Right atrium auricular region (tissue), 2 donors: ENCODE measurements around the gene EGLN3. TPM values are rescaled to one million over a fixed set of nuclear protein-coding genes. Genes with fewer than 3 reads are reported as not detected.
A peak's percentile ranks its signal among the peaks of the same experiment; 100 is the strongest.

Source experiments
- DNase-seq: peaks from one replicate; pipeline ENCODE4 v3.0.0-alpha.2; 2019; ENCODE audit warnings: low spot score
- H3K27ac ChIP-seq, 2 donors: fragments of 200-600 bp; sonication (generic); 1 replicate in 1 of 2; 2 replicates in 1 of 2; pipeline ENCODE4 v1.5.1; 2016 to 2019
- H3K27me3 ChIP-seq, 2 donors: fragments of 200-600 bp; sonication (generic); one replicate each; pipeline versions ENCODE4 v1.5.1 to v1.6.0; 2017 to 2019
- H3K36me3 ChIP-seq: fragments of 200-600 bp; sonication (generic); one replicate; pipeline ENCODE4 v1.5.1; 2016
- H3K4me1 ChIP-seq, 2 donors: fragments of 200-600 bp; sonication (generic); one replicate each; pipeline versions ENCODE4 v1.5.1 to v1.6.0; 2017 to 2019
- H3K4me3 ChIP-seq, 2 donors: fragments of 200-600 bp; sonication (generic); 1 replicate in 1 of 2; 2 replicates in 1 of 2; pipeline ENCODE4 v1.5.1; 2017 to 2019; ENCODE audit warnings: mild to moderate bottlenecking in 1 of 2, moderate library complexity in 1 of 2
- H3K9me3 ChIP-seq, 2 donors: fragments of 200-600 bp; sonication (generic); one replicate each; pipeline ENCODE4 v1.5.1; 2019
- CTCF ChIP-seq, 2 donors: fragments of 200-600 bp; sonication (generic); IDR thresholded peaks; one replicate each; pipeline ENCODE4 v1.5.1; 2019; ENCODE audit warnings: antibody characterized with exemption in 2 of 2
- total RNA-seq, 2 donors: library from RNA; depleted of rRNA; stranded (reverse); fragments of >200 nt; gene quantifications; one replicate each; pipeline ENCODE4 v1.1.0, GENCODE V29; 2016

EGLN3 gene
- total RNA-seq, 2 donors from 2014 or later, result 35.5 to 122 TPM

- TF ChIP-seq CTCF (IDR thresholded peaks at IDR 0.05), result no peak
- no peak overlapping the region for H3K4me3 ChIP-seq
- H3K36me3 ChIP-seq, result no peaks in the 10 kb centered on the region
- H3K9me3 ChIP-seq, result no peaks in the 10 kb centered on the region
- peaks cover 0 to 6% of the 10 kb centered on the region in 2 donors for H3K4me1 ChIP-seq
- no peak for DNase-seq
- H3K27ac ChIP-seq, result no peak overlapping the region
- H3K27me3 ChIP-seq, result no peaks in the 10 kb centered on the region
Measured at GRCh38 chr14:33954016-33954598, 3.2 kb upstream of the EGLN3 start.

GRCh38 chr14:33952541-33952940, 1.7 kb upstream of the EGLN3 start:
- Histone ChIP-seq H3K9me3 (no peaks in the 10 kb centered on the region), H3K27me3 (no peaks in the 10 kb centered on the region), H3K36me3 (no peaks in the 10 kb centered on the region), H3K4me1 (peaks cover 0 to 6% of the 10 kb centered on the region in 2 donors), H3K4me3 (no peak overlapping the region), H3K27ac (no peak overlapping the region)
- no peak for DNase-seq
- no peak for TF ChIP-seq CTCF (IDR thresholded peaks at IDR 0.05)

GRCh38 chr14:33951183-33951840, 438 bp upstream of the EGLN3 start:
- no peak for DNase-seq
- no peaks in the 10 kb centered on the region for H3K36me3 ChIP-seq
- H3K4me3 ChIP-seq, result peak overlapping the region; percentile 63 to 70
- H3K27ac ChIP-seq, result peak overlapping the region; percentile 77 to 86
- H3K4me1 ChIP-seq, result peaks cover 0 to 13% of the 10 kb centered on the region in 2 donors
- TF ChIP-seq CTCF (IDR thresholded peaks at IDR 0.05), result no peak
- H3K27me3 ChIP-seq, result no peaks in the 10 kb centered on the region
- no peaks in the 10 kb centered on the region for H3K9me3 ChIP-seq

GRCh38 chr14:33949411-33949893, 1.4 kb downstream of the EGLN3 start:
- H3K4me3 ChIP-seq, result peak overlapping the region; percentile 63 to 70
- peak overlapping the region; percentile 77 to 86 for H3K27ac ChIP-seq
- no peak for TF ChIP-seq CTCF (IDR thresholded peaks at IDR 0.05)
- no peaks in the 10 kb centered on the region for H3K27me3 ChIP-seq
- H3K4me1 ChIP-seq, result peaks cover 0 to 25% of the 10 kb centered on the region in 2 donors
- no peaks in the 10 kb centered on the region for H3K9me3 ChIP-seq
- no peaks in the 10 kb centered on the region for H3K36me3 ChIP-seq
- no peak for DNase-seq

GRCh38 chr14:33948869-33949408, 1.9 kb downstream of the EGLN3 start:
- Histone ChIP-seq H3K36me3 (no peaks in the 10 kb centered on the region), H3K4me3 (peak overlapping the region; percentile 63 to 70), H3K4me1 (peaks cover 0 to 28% of the 10 kb centered on the region in 2 donors), H3K27me3 (no peaks in the 10 kb centered on the region), H3K9me3 (no peaks in the 10 kb centered on the region), H3K27ac (peak overlapping the region; percentile 77 to 86)
- no peak for TF ChIP-seq CTCF (IDR thresholded peaks at IDR 0.05)
- no peak for DNase-seq
